ENCODE measurements around the gene MAST3. TPM values are rescaled to one million over a fixed set of nuclear protein-coding genes. Genes with fewer than 3 reads are reported as not detected.

Gene MAST3
- 16.6 and 17.2 TPM in 2 replicates for total RNA-seq

DNA sequence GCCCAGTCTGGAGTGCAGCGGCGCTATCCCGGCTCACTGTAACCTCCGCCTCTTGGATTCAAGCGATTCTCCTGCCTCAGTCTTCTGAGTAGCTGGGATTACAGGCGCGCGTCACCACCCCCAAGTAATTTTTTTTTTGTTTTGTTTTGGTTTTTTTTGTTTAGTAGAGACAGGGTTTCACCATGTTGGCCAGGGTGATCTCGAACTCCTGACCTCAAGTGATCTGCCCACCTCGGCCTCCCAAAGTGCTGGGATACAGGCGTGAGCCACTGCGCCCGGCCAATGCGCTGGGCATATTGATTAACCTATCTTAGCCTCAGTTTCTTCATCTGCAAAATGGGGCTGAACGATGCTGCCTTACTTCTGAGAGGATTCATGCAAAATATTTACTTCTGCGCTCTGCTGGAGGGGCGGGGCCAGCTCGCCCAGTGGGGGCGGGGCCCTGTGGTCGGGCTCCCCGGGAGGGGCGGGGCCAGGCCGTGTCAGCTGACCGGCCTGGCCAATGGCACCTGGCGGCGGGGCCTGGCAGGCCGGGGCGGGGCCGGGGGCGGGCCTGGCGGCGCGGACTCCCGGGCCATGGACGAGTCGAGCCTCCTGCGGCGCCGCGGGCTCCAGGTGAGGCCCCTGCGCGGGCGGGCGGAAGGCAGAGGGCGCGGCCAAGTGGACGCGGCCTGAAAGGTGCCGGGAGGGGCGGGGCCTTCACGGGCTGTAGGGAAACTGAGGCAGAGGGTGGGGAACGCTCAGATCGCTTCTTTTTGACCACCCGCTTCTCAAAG is at the start of gene MAST3:
MAST3 (plus strand) TSS at position 562 of the 776 bp plus-strand sequence; CDS start at position 577, 15 bp downstream.
- Mint-ChIP-seq H3K4me3 (ENCODE audit: low read depth) (peak within 1 kb of the TSS; percentile 83), H3K36me3 (ENCODE audit: low read depth) (no peaks in the 10 kb centered on the region), H3K9me3 (no peaks in the 10 kb centered on the region), H3K4me1 (ENCODE audit: low read depth) (peaks cover 26% of the 10 kb centered on the region), H3K27me3 (ENCODE audit: low read depth) (no peaks in the 10 kb centered on the region), H3K27ac (no peak within 1 kb of the TSS)
- DNase-seq (ENCODE audit: low spot score) = peak; percentile 88
- intact Hi-C loops (cut with micrococcal nuclease) = loop anchor here (10.0 kb wide), 1 partner anchor 197 kb away; no protein-coding TSS in a partner anchor

DNA sequence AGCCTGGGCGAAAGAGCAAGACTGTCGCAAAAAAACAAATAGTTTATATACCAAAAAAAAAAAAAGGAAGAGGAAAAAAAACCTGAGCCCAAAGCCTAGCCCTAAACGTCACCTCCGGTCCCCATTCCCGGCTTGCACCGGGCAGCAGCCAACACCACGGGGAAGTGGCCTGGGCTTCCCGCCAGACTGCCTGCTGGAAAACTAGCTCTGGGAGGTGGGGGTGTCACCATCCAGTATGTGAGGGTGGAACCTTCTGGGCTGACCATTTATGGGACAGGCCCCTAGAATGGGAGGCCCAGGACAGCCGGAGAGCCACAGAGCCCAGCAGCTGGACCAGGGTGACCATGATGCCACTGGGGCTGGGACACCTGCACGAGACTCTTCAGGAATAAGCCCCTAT is 48.2 kb upstream of the MAST3 start:
- DNase-seq (ENCODE audit: low spot score) = no peak
- intact Hi-C loops (cut with micrococcal nuclease) = no loop called here
- H3K9me3 Mint-ChIP-seq = no peaks in the 10 kb centered on the region
- no peaks in the 10 kb centered on the region for H3K36me3 Mint-ChIP-seq (ENCODE audit: low read depth)
- no peak overlapping the region for H3K27ac Mint-ChIP-seq
- H3K4me1 Mint-ChIP-seq (ENCODE audit: low read depth) = peaks cover 34% of the 10 kb centered on the region
- H3K27me3 Mint-ChIP-seq (ENCODE audit: low read depth) = no peaks in the 10 kb centered on the region
- no peak overlapping the region for H3K4me3 Mint-ChIP-seq (ENCODE audit: low read depth)

DNA sequence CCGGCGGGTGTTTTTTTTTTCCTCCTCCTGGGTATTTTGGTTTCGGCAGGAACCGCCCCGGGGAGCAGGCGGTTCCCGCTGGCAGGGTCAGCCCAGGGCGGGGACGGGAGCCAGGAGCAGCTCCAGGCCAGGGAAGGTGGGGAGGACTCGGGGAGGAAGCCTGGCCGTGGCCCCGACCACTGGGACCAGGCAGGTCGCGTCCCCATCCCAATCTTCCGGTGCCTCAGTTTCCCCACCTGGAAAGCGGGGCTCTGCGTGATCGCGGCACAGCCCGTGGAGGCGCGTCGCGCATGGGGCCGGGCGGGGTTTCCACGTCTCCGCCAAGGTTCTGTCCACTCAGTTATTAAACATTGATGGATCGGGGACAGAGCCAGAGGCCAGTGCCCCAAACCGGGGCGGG is 45.7 kb upstream of the MAST3 start:
- no peak overlapping the region for H3K4me3 Mint-ChIP-seq (ENCODE audit: low read depth)
- no peaks in the 10 kb centered on the region for H3K27me3 Mint-ChIP-seq (ENCODE audit: low read depth)
- DNase-seq (ENCODE audit: low spot score) = no peak
- H3K36me3 Mint-ChIP-seq (ENCODE audit: low read depth) = no peaks in the 10 kb centered on the region
- H3K4me1 Mint-ChIP-seq (ENCODE audit: low read depth) = peaks cover 17% of the 10 kb centered on the region
- H3K9me3 Mint-ChIP-seq = no peaks in the 10 kb centered on the region
- no peak overlapping the region for H3K27ac Mint-ChIP-seq
- intact Hi-C loops (cut with micrococcal nuclease) = no loop called here

DNA sequence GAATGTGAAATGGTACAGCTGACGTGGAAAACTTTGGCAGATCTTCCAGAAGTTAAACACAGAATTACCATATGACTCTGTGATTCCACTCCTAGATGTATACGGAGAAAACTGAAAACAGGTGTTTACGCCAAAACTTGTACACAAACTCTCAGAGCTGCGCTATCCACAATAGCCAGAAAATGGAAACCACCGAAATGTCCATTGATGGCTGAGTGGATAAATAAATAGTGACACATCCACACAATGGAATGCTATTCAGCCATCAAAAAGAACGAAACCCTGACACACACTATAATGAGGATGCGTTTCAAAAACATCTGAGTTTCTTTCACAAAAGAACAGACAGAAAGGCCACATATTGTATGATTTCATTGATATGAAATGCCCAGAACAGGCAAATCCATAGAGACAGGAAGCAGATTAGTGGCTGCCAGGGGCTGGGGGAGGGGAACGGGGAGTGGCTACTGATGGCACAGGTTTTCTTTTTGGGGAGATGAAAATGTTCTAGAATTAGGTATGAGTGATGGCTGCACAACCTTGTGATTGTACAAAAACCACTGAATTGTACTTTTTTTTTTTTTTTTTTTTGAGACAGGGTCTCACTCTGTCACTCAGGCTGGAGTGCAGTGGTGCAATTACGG is 43.9 kb upstream of the MAST3 start:
- Mint-ChIP-seq H3K36me3 (ENCODE audit: low read depth) (peaks cover 4% of the 10 kb centered on the region), H3K4me3 (ENCODE audit: low read depth) (no peak overlapping the region), H3K27ac (no peak overlapping the region), H3K27me3 (ENCODE audit: low read depth) (no peaks in the 10 kb centered on the region), H3K9me3 (no peaks in the 10 kb centered on the region), H3K4me1 (ENCODE audit: low read depth) (peaks cover 20% of the 10 kb centered on the region)
- intact Hi-C loops (cut with micrococcal nuclease) = no loop called here
- DNase-seq (ENCODE audit: low spot score) = no peak

DNA sequence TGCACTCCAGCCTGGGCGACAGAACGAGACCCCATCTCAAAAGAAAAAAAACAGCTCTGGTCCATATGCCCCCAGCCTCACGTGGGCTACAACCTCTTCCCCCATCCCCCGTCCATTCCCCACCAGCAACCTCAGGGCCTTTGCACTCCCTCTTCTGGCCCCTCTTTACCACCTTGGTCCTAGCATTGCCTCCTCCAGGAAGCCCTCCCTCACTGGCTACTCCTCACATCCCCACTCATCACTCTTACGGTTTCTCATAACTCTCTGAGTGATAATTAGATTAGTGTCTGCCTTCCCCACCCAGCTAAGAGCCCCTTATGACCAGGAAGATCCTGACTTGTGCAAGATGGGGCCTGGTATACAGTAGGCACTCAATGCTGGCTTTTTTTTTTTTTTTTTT is 41.6 kb upstream of the MAST3 start:
- Mint-ChIP-seq H3K36me3 (ENCODE audit: low read depth) (peaks cover 20% of the 10 kb centered on the region), H3K4me3 (ENCODE audit: low read depth) (no peak overlapping the region)
- intact Hi-C loops (cut with micrococcal nuclease) = loop anchor here (5.0 kb wide), 1 partner anchor 119 kb away; no protein-coding TSS in a partner anchor

DNA sequence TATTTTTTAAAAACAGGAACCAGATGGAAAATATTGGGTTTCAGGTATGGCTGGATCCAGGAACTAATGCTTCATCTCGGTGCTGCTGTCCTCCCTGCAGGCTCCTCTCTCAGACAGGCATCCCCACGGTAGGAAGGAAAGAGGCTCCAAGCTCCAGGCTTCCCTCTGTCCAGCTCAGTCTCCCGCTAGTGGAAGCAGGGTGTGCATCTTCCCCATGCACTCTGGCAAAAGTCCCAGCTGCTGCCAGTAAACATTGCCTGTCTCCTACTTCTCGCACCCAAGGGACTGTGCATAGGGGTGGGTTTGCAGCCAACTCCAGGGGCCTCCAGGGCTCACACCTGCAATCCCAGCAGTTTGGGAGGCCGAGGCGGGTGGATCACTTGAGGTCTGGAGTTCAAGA is 40.0 kb upstream of the MAST3 start:
- Mint-ChIP-seq H3K36me3 (ENCODE audit: low read depth) (peaks cover 27% of the 10 kb centered on the region), H3K4me3 (ENCODE audit: low read depth) (no peak overlapping the region), H3K4me1 (ENCODE audit: low read depth) (peaks cover 11% of the 10 kb centered on the region), H3K27me3 (ENCODE audit: low read depth) (no peaks in the 10 kb centered on the region), H3K9me3 (no peaks in the 10 kb centered on the region), H3K27ac (peak overlapping the region; percentile 63)
- no peak for DNase-seq (ENCODE audit: low spot score)
- intact Hi-C loops (cut with micrococcal nuclease) = loop anchor here (5.0 kb wide), 1 partner anchor 120 kb away; no protein-coding TSS in a partner anchor

More for the DNA sequence above, 41.6 kb upstream of the MAST3 start:
- DNase-seq (ENCODE audit: low spot score) = no peak
- Mint-ChIP-seq H3K4me1 (ENCODE audit: low read depth) (peaks cover 11% of the 10 kb centered on the region), H3K27ac (no peak overlapping the region), H3K9me3 (no peaks in the 10 kb centered on the region), H3K27me3 (ENCODE audit: low read depth) (no peaks in the 10 kb centered on the region)

DNA sequence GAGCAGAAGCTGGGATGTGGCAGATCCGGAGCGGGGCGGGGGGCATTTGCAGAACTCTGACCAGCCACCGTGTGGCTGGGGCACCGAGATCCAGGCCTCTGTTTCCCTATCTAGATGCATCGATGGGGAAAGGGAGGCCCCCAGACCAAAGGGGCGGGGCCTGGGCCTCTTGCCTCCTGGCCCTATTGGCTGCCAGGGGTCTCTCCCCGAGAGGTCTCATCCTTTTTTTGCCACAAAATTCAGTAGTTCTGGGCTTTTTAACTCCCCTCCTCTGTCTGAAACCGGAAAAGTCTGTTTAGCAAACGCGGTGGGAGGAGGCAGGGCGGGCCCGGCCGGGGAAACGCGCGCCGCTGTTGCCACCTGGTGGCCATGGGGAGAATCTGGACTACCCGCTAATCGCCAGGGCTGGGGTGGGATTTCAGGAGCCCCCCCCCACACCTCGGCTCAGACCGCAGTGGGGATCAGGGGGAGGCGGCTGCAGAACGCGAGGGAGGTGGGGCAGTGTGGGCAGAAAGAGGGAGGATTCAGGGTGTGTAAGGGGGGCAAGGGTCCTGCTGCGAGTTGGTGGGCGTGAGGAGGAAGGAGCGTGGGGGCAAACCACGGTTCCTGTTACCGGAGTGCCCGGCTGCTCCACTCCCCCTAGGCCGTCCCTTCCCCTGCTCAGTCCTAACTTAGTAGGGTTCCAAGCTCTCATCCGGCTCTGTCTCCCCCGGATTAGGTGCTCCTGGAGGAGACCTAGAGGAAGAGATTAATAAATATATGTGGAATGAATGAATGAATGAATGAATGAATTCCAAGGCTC is 39.2 kb upstream of the MAST3 start:
- peaks cover 10% of the 10 kb centered on the region for H3K4me1 Mint-ChIP-seq (ENCODE audit: low read depth)
- peak; percentile 68 for DNase-seq (ENCODE audit: low spot score)
- no peaks in the 10 kb centered on the region for H3K9me3 Mint-ChIP-seq
- no peak overlapping the region for H3K4me3 Mint-ChIP-seq (ENCODE audit: low read depth)
- intact Hi-C loops (cut with micrococcal nuclease) = loop anchor here (1.0 to 5.0 kb wide), 2 partner anchors 51 to 121 kb away; no protein-coding TSS in a partner anchor
- peak overlapping the region; percentile 67 for H3K27ac Mint-ChIP-seq
- H3K36me3 Mint-ChIP-seq (ENCODE audit: low read depth) = peaks cover 30% of the 10 kb centered on the region
- H3K27me3 Mint-ChIP-seq (ENCODE audit: low read depth) = no peaks in the 10 kb centered on the region

DNA sequence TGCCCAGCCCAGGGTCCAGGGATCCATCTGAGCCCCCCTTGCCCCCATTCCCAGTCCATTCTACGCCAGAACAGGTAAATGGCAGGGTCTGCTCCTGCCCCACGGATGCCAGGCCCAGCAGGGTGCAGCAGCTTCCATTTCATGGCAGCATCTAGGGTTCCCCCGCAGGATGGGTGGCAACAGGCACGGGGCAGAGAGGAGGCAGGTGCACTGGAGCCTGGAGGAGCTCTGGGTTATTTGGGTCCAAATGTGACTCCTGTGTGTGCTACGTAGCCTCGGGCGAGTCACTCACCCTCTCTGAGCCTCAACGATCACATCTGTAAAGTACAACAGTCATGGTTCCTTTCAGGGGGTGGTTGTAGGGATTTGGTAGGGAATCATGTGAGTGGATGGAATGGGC is 38.3 kb upstream of the MAST3 start:
- Mint-ChIP-seq H3K9me3 (no peaks in the 10 kb centered on the region), H3K4me1 (ENCODE audit: low read depth) (peaks cover 6% of the 10 kb centered on the region), H3K27me3 (ENCODE audit: low read depth) (no peaks in the 10 kb centered on the region), H3K27ac (no peak overlapping the region), H3K36me3 (ENCODE audit: low read depth) (peaks cover 33% of the 10 kb centered on the region), H3K4me3 (ENCODE audit: low read depth) (no peak overlapping the region)
- DNase-seq (ENCODE audit: low spot score) = no peak
- intact Hi-C loops (cut with micrococcal nuclease) = loop anchor here (5.0 kb wide), 1 partner anchor 122 kb away; no protein-coding TSS in a partner anchor

DNA sequence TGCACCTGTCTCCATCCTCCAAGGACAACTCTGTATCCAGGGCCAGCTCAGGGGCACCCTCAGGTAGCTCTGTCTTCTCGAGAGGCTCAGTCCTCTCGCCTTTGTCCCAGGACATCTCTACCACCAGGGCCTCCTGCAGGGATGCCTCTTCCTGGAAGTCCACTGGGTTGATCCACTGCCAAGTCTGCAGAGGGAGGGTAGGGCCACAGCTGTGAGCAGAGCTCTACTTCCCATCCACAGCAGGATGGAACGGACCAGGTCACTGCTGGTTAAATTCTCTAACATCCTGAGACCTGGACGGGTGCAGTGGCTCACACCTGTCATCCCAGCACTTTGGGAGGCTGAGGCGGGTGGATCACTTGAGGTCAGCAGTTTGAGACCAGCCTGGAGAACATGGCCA is 37.7 kb upstream of the MAST3 start:
- Mint-ChIP-seq H3K27ac (no peak overlapping the region), H3K27me3 (ENCODE audit: low read depth) (no peaks in the 10 kb centered on the region), H3K4me1 (ENCODE audit: low read depth) (peaks cover 6% of the 10 kb centered on the region), H3K9me3 (no peaks in the 10 kb centered on the region), H3K4me3 (ENCODE audit: low read depth) (no peak overlapping the region), H3K36me3 (ENCODE audit: low read depth) (peaks cover 36% of the 10 kb centered on the region)
- DNase-seq (ENCODE audit: low spot score) = no peak
- intact Hi-C loops (cut with micrococcal nuclease) = loop anchor here (5.0 kb wide), 1 partner anchor 123 kb away; no protein-coding TSS in a partner anchor

DNA sequence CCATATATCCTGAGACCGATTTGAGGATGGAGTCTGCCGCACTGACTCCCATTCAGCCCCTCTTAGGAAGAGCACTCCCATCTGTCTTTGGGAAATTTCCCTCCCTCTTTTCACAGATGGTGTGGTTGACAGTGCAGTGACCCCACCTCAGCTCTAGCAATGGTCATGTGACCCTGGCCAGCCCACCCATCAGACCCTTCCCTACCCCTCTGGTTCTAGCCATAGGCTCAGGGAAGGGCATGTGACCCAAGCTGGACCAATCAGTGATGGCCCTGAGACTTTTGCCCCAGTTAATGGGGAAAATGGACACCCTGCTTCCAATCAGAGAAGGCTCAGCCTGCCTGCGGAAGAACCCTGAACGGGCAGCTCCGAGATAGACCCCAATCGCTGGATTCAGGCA is 37.1 kb upstream of the MAST3 start:
- peaks cover 6% of the 10 kb centered on the region for H3K4me1 Mint-ChIP-seq (ENCODE audit: low read depth)
- H3K27me3 Mint-ChIP-seq (ENCODE audit: low read depth) = no peaks in the 10 kb centered on the region
- peaks cover 40% of the 10 kb centered on the region for H3K36me3 Mint-ChIP-seq (ENCODE audit: low read depth)
- H3K4me3 Mint-ChIP-seq (ENCODE audit: low read depth) = no peak overlapping the region
- intact Hi-C loops (cut with micrococcal nuclease) = no loop called here
- no peak overlapping the region for H3K27ac Mint-ChIP-seq
- DNase-seq (ENCODE audit: low spot score) = no peak
- H3K9me3 Mint-ChIP-seq = no peaks in the 10 kb centered on the region

DNA sequence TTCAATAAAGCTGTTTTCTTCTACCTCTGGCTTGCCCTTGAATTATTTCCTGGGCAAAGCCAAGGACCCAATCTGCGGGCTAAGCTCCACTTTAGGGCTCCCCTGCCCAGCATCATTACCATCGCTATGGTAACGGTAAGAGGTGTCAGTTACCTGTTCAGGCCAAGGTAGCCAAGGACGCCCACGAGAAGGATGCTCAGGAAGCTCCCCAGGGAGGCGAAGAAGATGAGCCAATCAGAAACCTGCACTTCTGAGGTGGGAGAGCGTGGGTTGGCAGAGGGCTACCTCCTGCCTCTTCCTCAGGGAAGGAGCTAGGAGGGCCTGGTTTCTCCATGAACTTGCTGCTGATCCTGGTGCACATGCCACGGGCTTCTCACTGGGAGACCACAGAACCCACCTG is 35.5 kb upstream of the MAST3 start:
- intact Hi-C loops (cut with micrococcal nuclease) = no loop called here
- DNase-seq (ENCODE audit: low spot score) = no peak
- H3K36me3 Mint-ChIP-seq (ENCODE audit: low read depth) = peaks cover 40% of the 10 kb centered on the region
- H3K27ac Mint-ChIP-seq = no peak overlapping the region
- H3K9me3 Mint-ChIP-seq = no peaks in the 10 kb centered on the region
- H3K4me3 Mint-ChIP-seq (ENCODE audit: low read depth) = no peak overlapping the region
- H3K4me1 Mint-ChIP-seq (ENCODE audit: low read depth) = peaks cover 6% of the 10 kb centered on the region
- no peaks in the 10 kb centered on the region for H3K27me3 Mint-ChIP-seq (ENCODE audit: low read depth)

DNA sequence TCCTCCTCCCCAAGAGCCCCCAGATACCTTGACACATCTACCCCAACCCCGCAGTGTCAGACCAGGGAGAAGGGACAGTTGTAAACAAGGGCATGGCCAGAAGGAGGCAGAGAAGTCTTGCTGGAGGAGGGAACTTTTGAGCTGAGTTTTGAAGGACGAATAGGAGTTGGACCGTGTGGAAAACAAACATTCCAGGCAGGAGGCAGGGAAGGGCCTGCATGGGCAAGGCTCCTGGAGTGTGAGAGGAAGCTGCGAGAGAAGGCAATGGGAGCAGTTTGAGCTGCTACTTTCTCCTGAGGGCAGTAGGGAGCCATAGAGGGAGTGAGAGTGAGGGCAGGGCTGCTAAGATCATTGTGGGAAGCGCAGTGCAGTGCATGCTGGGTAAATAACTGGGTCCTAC is 34.1 kb upstream of the MAST3 start:
- H3K4me1 Mint-ChIP-seq (ENCODE audit: low read depth) = peaks cover under 1% of the 10 kb centered on the region
- H3K4me3 Mint-ChIP-seq (ENCODE audit: low read depth) = no peak overlapping the region
- DNase-seq (ENCODE audit: low spot score) = no peak
- H3K36me3 Mint-ChIP-seq (ENCODE audit: low read depth) = peaks cover 40% of the 10 kb centered on the region
- no peaks in the 10 kb centered on the region for H3K9me3 Mint-ChIP-seq
- no peaks in the 10 kb centered on the region for H3K27me3 Mint-ChIP-seq (ENCODE audit: low read depth)
- no peak overlapping the region for H3K27ac Mint-ChIP-seq
- intact Hi-C loops (cut with micrococcal nuclease) = no loop called here
